Endodermal cell (in vitro differentiated cells): ENCODE results near the gene IMP4. TPM values are rescaled to one million over a fixed set of nuclear protein-coding genes. Genes with fewer than 3 reads are reported as not detected.
A peak's percentile ranks its signal among the peaks of the same experiment; 100 is the strongest.

ENCODE experiments used
- DNase-seq: peaks from one replicate; pipeline ENCODE4 v3.0.0-alpha.2; 2017
- H3K27ac ChIP-seq: 2 replicates; pipeline ENCODE4 v1.5.1; 2013; ENCODE audit warnings: mild to moderate bottlenecking, low read depth, low read length, moderate library complexity
- H3K27me3 ChIP-seq: 2 replicates; pipeline ENCODE4 v1.6.1; 2013; ENCODE audit warnings: mild to moderate bottlenecking, low read length, moderate library complexity; ENCODE audit not compliant: insufficient read depth, control insufficient read depth, poor library complexity, severe bottlenecking
- H3K36me3 ChIP-seq: 2 replicates; pipeline ENCODE4 v1.7.0; 2013; ENCODE audit warnings: mild to moderate bottlenecking, low read length, moderate library complexity; ENCODE audit not compliant: control insufficient read depth, insufficient read depth
- H3K4me1 ChIP-seq: one replicate; pipeline ENCODE4 v1.7.0; 2013; ENCODE audit warnings: low read length; ENCODE audit not compliant: control insufficient read depth, insufficient read depth
- H3K4me3 ChIP-seq: 2 replicates; pipeline ENCODE4 v1.5.1; 2013; ENCODE audit warnings: mild to moderate bottlenecking, low read length, moderate library complexity
- H3K9ac ChIP-seq: 2 replicates; pipeline ENCODE4 v1.6.1; 2013; ENCODE audit warnings: mild to moderate bottlenecking, low read length, moderate library complexity; ENCODE audit not compliant: poor library complexity, severe bottlenecking; ENCODE audit errors: extremely low read depth
- H3K9me3 ChIP-seq: 2 replicates; pipeline ENCODE4 v1.6.1; 2013; ENCODE audit warnings: mild to moderate bottlenecking, low read length, moderate library complexity; ENCODE audit not compliant: control insufficient read depth
- H3K27ac Mint-ChIP-seq: 2 replicates; pipeline ENCODE4 v1.8.0; 2020; ENCODE audit warnings: mixed read lengths
- H3K27me3 Mint-ChIP-seq: 2 replicates; pipeline ENCODE4 v1.8.0; 2021; ENCODE audit warnings: mild to moderate bottlenecking, mixed read lengths; ENCODE audit not compliant: insufficient read depth
- H3K36me3 Mint-ChIP-seq: 2 replicates; pipeline ENCODE4 v1.8.0; 2020; ENCODE audit warnings: low read depth, mixed read lengths
- H3K4me1 Mint-ChIP-seq: 2 replicates; pipeline ENCODE4 v1.8.0; 2020; ENCODE audit warnings: mixed read lengths
- H3K4me3 Mint-ChIP-seq: 2 replicates; pipeline ENCODE4 v1.8.0; 2020; ENCODE audit warnings: mild to moderate bottlenecking, moderate library complexity, mixed read lengths
- H3K9me3 Mint-ChIP-seq: 2 replicates; pipeline ENCODE4 v1.8.0; 2020; ENCODE audit warnings: mild to moderate bottlenecking, mixed read lengths
- CTCF ChIP-seq: fragments of 200-600 bp; sonication (generic); conservative IDR thresholded peaks from 2 replicates; pipeline ENCODE4 v1.5.0; 2021; ENCODE audit warnings: antibody characterized with exemption, mild to moderate bottlenecking
- WGBS, 2 experiments: methylation state at CpG; one replicate each; pipeline versions ENCODE4 v1.1.5 to v1.1.7; 2013; ENCODE audit warnings: missing lambda C conversion rate in 2 of 2, mixed read lengths in 1 of 2; ENCODE audit not compliant: insufficient coverage in 1 of 2, insufficient read length in 1 of 2; 5-methylcytosine and 5-hydroxymethylcytosine counted together
- total RNA-seq, 2 donors: library from RNA; stranded (reverse); fragmentation: NEBNext Ultra II Directional in 1 of 2; extraction: Animal tissue kit (Norgen Biotek cat#: 25700) in 1 of 2; gene quantifications; 2 replicates in 1 of 2; 3 replicates in 1 of 2; pipeline ENCODE4 v1.2.1, GENCODE V29; 2021

IMP4 gene
- total RNA-seq, 2 donors from 2014 or later = 47.1 to 55.1 TPM

- Histone ChIP-seq H3K9ac (no peak overlapping the region), H3K4me1 (peaks cover 3% of the 10 kb centered on the region)
These were observed 10.8 kb downstream of the IMP4 start for GRCh38 chr2:130353291-130354138.

GRCh38 chr2:130354139-130354428 lies 11.4 kb downstream of the IMP4 start:
- peaks cover 3% of the 10 kb centered on the region for H3K4me1 ChIP-seq
- peaks cover 6% of the 10 kb centered on the region for H3K36me3 ChIP-seq
- H3K4me3 ChIP-seq = no peak overlapping the region
- Mint-ChIP-seq H3K27ac (no peak overlapping the region), H3K36me3 (no peaks in the 10 kb centered on the region), H3K9me3 (no peaks in the 10 kb centered on the region), H3K4me3 (no peak overlapping the region), H3K4me1 (peaks cover 6% of the 10 kb centered on the region), H3K27me3 (peaks cover 28% of the 10 kb centered on the region)
- H3K27me3 ChIP-seq = peaks cover 24% of the 10 kb centered on the region
- DNase-seq = no peak
- no peak for TF ChIP-seq CTCF
- 84% methylated on average over 1 of the region's 1 CpG; no CpG with 5 or more reads in 1 of the 2 experiments for WGBS, 2 experiments
- no peak overlapping the region for H3K9ac ChIP-seq
- H3K9me3 ChIP-seq = no peaks in the 10 kb centered on the region
- no peak overlapping the region for H3K27ac ChIP-seq

More at GRCh38 chr2:130353291-130354138, 10.8 kb downstream of the IMP4 start:
- no peak overlapping the region for H3K4me3 Mint-ChIP-seq
- H3K4me1 Mint-ChIP-seq = peaks cover 6% of the 10 kb centered on the region
- peaks cover 28% of the 10 kb centered on the region for H3K27me3 Mint-ChIP-seq
- H3K27me3 ChIP-seq = peaks cover 24% of the 10 kb centered on the region
- peaks cover 3% of the 10 kb centered on the region for H3K36me3 Mint-ChIP-seq
- TF ChIP-seq CTCF = no peak
- 86 to 92% methylated on average over 5 to 7 of the region's 7 CpGs for WGBS, 2 experiments
- no peak overlapping the region for H3K4me3 ChIP-seq
- DNase-seq = no peak
- H3K9me3 ChIP-seq = no peaks in the 10 kb centered on the region
- no peaks in the 10 kb centered on the region for H3K9me3 Mint-ChIP-seq
- peaks cover 8% of the 10 kb centered on the region for H3K36me3 ChIP-seq
- no peak overlapping the region for H3K27ac Mint-ChIP-seq
- no peak overlapping the region for H3K27ac ChIP-seq

GRCh38 chr2:130355172-130355577 lies 12.5 kb downstream of the IMP4 start:
- Mint-ChIP-seq H3K27ac (no peak overlapping the region), H3K36me3 (no peaks in the 10 kb centered on the region), H3K4me1 (peaks cover 6% of the 10 kb centered on the region), H3K27me3 (peaks cover 28% of the 10 kb centered on the region), H3K4me3 (peak overlapping the region; percentile 57), H3K9me3 (peaks cover 6% of the 10 kb centered on the region)
- no peak for TF ChIP-seq CTCF
- Histone ChIP-seq H3K4me3 (peak overlapping the region; percentile 73), H3K4me1 (peaks cover 3% of the 10 kb centered on the region), H3K36me3 (no peaks in the 10 kb centered on the region), H3K9ac (no peak overlapping the region), H3K9me3 (no peaks in the 10 kb centered on the region), H3K27ac (no peak overlapping the region), H3K27me3 (peaks cover 24% of the 10 kb centered on the region)
- DNase-seq = peak; percentile 55
- 34 to 52% methylated on average over 9 to 21 of the region's 21 CpGs for WGBS, 2 experiments
